ENCODE data around the gene RDH11.

RDH11 gene

GRCh38 chr14:67674480-67675218 is 20.9 kb downstream of the RDH11 start, which contains the start of gene VTI1B:
Gene VTI1B, minus strand, starts transcription at chr14:67674632. Its CDS starts 143 bp downstream, at chr14:67674489.
- Histone ChIP-seq H3K9ac (ENCODE audit: low read length) (peak within 1 kb of the TSS; percentile 74), H3K27me3 (ENCODE audit: low read length) (no peaks in the 10 kb centered on the region), H3F3A (ENCODE audit: insufficient read depth) (peaks cover 17% of the 10 kb centered on the region), H3K4me2 (ENCODE audit: low read depth, low read length, poor library complexity, severe bottlenecking) (peak within 1 kb of the TSS; percentile 97), H4K20me1 (ENCODE audit: low read depth, low read length) (peaks cover 7% of the 10 kb centered on the region; the same call in 1 of the 2 replicates), H3K4me3 (ENCODE audit: insufficient read depth, low read length, poor library complexity, severe bottlenecking) (peak within 1 kb of the TSS; percentile 74), H3K36me3 (ENCODE audit: low read length) (no peaks in the 10 kb centered on the region; the same call in 1 of the 2 replicates), H3K27ac (ENCODE audit: low read depth, low read length) (peak within 1 kb of the TSS; percentile 75), H3K79me2 (ENCODE audit: insufficient read depth, low read length) (peaks cover 47% of the 10 kb centered on the region), H3K9me3 (ENCODE audit: insufficient read depth, low read length) (no peaks in the 10 kb centered on the region), H3K9me2 (replicated peaks; ENCODE audit: insufficient read depth, low read length) (no peaks in the 10 kb centered on the region), H2AFZ (ENCODE audit: low read depth, low read length, severe bottlenecking) (peak within 1 kb of the TSS; percentile 72)
- no peak for TF ChIP-seq CTCF (IDR thresholded peaks at IDR 0.05; ENCODE audit: insufficient read depth, low read length, poor library complexity, severe bottlenecking)
- no peak for TF ChIP-seq EZH2phosphoT487 (conservative IDR thresholded peaks at IDR 0.05; ENCODE audit: low read length)

- peak overlapping the region; percentile 75; the same call in 1 of the 2 replicates for H3K27ac ChIP-seq (ENCODE audit: low read depth, low read length)
- H2AFZ ChIP-seq (ENCODE audit: low read depth, low read length, severe bottlenecking) = peak overlapping the region; percentile 72
- no peaks in the 10 kb centered on the region for H3K9me2 ChIP-seq (replicated peaks; ENCODE audit: insufficient read depth, low read length)
- no peaks in the 10 kb centered on the region for H3K27me3 ChIP-seq (ENCODE audit: low read length)
- H3K4me3 ChIP-seq (ENCODE audit: insufficient read depth, low read length, poor library complexity, severe bottlenecking) = peak overlapping the region; percentile 74
- TF ChIP-seq EZH2phosphoT487 (conservative IDR thresholded peaks at IDR 0.05; ENCODE audit: low read length) = no peak
- TF ChIP-seq CTCF (IDR thresholded peaks at IDR 0.05; ENCODE audit: insufficient read depth, low read length, poor library complexity, severe bottlenecking) = no peak
- H3K4me2 ChIP-seq (ENCODE audit: low read depth, low read length, poor library complexity, severe bottlenecking) = peak overlapping the region; percentile 97
- H3K9me3 ChIP-seq (ENCODE audit: insufficient read depth, low read length) = no peaks in the 10 kb centered on the region
- H3K79me2 ChIP-seq (ENCODE audit: insufficient read depth, low read length) = peaks cover 52% of the 10 kb centered on the region
- H3K36me3 ChIP-seq (ENCODE audit: low read length) = no peaks in the 10 kb centered on the region; the same call in 1 of the 2 replicates
- peaks cover 7% of the 10 kb centered on the region; the same call in 1 of the 2 replicates for H4K20me1 ChIP-seq (ENCODE audit: low read depth, low read length)
- H3F3A ChIP-seq (ENCODE audit: insufficient read depth) = peaks cover 17% of the 10 kb centered on the region
- H3K9ac ChIP-seq (ENCODE audit: low read length) = peak overlapping the region; percentile 74
These were observed 21.5 kb downstream of the RDH11 start for GRCh38 chr14:67674139-67674479.

GRCh38 chr14:67673451-67673850 is 22.1 kb downstream of the RDH11 start:
- no peaks in the 10 kb centered on the region for H3K9me2 ChIP-seq (replicated peaks; ENCODE audit: insufficient read depth, low read length)
- no peak overlapping the region for H2AFZ ChIP-seq (ENCODE audit: low read depth, low read length, severe bottlenecking)
- H4K20me1 ChIP-seq (ENCODE audit: low read depth, low read length) = peaks cover 7% of the 10 kb centered on the region; the same call in 1 of the 2 replicates
- TF ChIP-seq EZH2phosphoT487 (conservative IDR thresholded peaks at IDR 0.05; ENCODE audit: low read length) (no peak), CTCF (IDR thresholded peaks at IDR 0.05; ENCODE audit: insufficient read depth, low read length, poor library complexity, severe bottlenecking) (no peak)
- no peak overlapping the region for H3K27ac ChIP-seq (ENCODE audit: low read depth, low read length)
- no peaks in the 10 kb centered on the region; the same call in 1 of the 2 replicates for H3K36me3 ChIP-seq (ENCODE audit: low read length)
- H3K4me3 ChIP-seq (ENCODE audit: insufficient read depth, low read length, poor library complexity, severe bottlenecking) = peak overlapping the region; percentile 74
- H3K27me3 ChIP-seq (ENCODE audit: low read length) = no peaks in the 10 kb centered on the region
- H3K9ac ChIP-seq (ENCODE audit: low read length) = peak overlapping the region; percentile 74
- peaks cover 59% of the 10 kb centered on the region for H3K79me2 ChIP-seq (ENCODE audit: insufficient read depth, low read length)
- peaks cover 20% of the 10 kb centered on the region for H3F3A ChIP-seq (ENCODE audit: insufficient read depth)
- no peaks in the 10 kb centered on the region for H3K9me3 ChIP-seq (ENCODE audit: insufficient read depth, low read length)
- peak overlapping the region; percentile 97 for H3K4me2 ChIP-seq (ENCODE audit: low read depth, low read length, poor library complexity, severe bottlenecking)
